Right ventricle myocardium superior (tissue), 1 donor: Measurements from ENCODE around the gene LPP. TPM values are rescaled to one million over a fixed set of nuclear protein-coding genes. Genes with fewer than 3 reads are reported as not detected.

Experiments used
- ATAC-seq: fragments of 200-7000 bp; cut with Tn5 transposase; one replicate; pipeline ENCODE4 v1.9.1; 2020; ENCODE audit warnings: mild to moderate bottlenecking; ENCODE audit not compliant: poor library complexity
- DNase-seq: peaks from one replicate; pipeline ENCODE4 v3.0.0-alpha.2; 2020
- intact Hi-C: fragments of 100-400 bp; cut with DNase I; formaldehyde crosslinking; loops from one replicate; pipeline ENCODE4 v1.11.2; 2022
- total RNA-seq: library from RNA; stranded (reverse); fragmentation: NEBNext Ultra II Directional; extraction: Animal tissue kit (Norgen Biotek cat#: 25700); gene quantifications from one replicate; pipeline ENCODE4 v1.2.1, GENCODE V29; 2021
- donor health status: DM: no; HTN: yes; CAD: no; lungs with severe emphysema.

The LPP gene
- total RNA-seq, 1 donor from 2014 or later = 92.9 TPM

DNA sequence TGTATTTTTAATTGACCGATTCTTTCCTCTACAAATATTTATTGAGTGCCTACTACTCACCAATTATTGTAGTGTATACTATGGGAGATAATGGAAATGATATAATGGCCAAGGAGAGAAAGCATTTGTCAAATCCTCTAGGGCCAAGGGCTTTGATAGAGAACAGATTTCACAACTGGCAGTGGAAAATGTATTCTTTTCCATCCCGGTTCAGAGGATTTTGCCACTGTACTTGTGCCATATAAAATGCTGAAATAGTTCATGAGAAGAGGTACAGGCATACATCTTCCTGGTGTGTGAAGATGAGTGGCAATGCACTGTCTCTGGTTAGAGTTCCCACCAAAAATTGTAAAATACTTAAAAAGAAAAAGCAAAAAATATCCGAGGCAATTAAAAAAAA, 566.3 kb downstream of the LPP start:
- intact Hi-C loops = no loop called here
- DNase-seq (no peak), ATAC-seq (no peak)

GRCh38 chr3:188720636-188721035, 566.7 kb downstream of the LPP start:
- intact Hi-C loops = no loop called here
- DNase-seq = no peak
- no peak for ATAC-seq

DNA sequence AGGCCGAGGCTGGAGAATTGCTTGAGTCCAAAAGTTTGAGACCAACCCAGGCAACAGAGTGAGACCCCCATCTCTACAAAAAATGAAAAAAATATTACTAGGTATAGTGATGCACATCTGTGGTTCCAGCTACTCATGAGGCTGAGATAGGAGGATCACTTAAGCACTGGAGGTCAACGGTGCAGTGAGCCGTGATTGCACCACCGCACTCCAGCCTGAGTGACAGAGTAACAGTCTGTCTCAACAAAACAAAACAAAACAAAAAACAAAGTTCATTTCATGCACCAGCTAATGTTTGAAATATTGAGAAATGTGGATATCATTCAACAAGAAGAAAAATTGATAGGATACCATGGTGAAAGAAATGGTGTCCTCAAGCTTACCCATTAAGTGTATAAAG, 567.4 kb downstream of the LPP start:
- intact Hi-C loops = no loop called here
- DNase-seq = no peak
- ATAC-seq = no peak

DNA sequence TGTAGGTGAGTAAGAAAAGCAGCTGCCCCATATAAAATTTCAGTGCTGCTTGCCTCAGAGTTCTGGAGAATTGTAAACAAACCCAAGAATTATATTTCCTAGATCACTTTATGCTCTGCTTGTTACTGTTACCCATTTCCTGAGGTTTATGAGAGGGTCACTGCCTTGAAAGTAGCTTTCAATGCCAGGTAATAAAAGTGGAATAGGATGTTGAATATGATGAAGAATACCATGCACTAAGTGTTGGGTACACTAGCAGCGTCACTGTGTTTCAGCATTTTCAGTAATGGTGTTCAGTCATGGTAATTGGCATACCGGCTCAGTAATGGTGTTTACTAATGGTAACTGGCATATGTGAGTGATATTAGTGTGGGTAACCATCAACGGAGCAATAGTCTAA, 568.0 kb downstream of the LPP start:
- intact Hi-C loops = no loop called here
- ATAC-seq (no peak), DNase-seq (no peak)

GRCh38 chr3:188722963-188723362, 569.0 kb downstream of the LPP start:
- DNase-seq (no peak), ATAC-seq (no peak)
- intact Hi-C loops = no loop called here

DNA sequence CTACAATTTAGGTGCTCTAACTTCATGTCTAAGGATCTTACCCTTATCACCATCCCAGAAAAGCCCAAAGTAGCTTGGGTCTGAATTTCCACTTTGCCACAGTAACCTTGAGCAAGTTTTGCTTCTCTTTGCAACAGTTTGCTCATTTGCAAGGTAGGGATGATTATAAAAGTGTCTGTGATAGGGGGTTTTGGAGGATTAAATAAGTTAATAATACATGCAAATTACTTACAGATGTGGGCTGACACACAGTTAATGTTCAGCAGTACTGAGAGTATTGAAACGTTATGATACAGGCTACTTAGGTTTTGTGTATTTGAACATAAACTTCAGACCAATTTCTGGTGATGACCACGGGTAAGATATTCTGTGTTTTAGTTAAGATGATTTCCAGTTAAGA, 573.1 kb downstream of the LPP start:
- intact Hi-C loops = no loop called here
- ATAC-seq (no peak), DNase-seq (no peak)

DNA sequence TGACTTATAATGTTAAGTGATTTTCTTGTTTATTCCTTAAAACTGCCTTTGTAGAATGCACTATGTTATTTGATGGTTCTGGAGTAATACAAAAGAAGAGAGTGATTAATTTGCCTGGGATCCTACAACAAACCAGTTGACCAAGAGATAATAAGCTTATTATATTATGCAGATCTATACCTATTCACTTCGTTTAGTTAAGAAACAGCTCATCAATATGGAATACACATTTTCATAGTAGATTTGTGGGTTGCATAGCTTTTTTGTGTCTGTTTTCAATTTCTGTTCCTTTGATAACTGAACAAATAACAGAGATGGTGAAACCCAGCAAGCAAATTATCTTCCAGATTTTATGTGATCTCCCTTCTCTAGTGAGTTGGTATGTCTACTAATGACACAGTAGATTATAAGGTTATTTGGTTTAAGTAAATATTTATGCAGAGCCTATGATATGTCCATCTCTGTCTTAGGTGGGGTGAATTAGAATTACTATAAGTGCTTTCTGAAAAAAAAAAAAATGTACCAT, 574.5 kb downstream of the LPP start:
- no peak for DNase-seq
- intact Hi-C loops = no loop called here
- no peak for ATAC-seq

DNA sequence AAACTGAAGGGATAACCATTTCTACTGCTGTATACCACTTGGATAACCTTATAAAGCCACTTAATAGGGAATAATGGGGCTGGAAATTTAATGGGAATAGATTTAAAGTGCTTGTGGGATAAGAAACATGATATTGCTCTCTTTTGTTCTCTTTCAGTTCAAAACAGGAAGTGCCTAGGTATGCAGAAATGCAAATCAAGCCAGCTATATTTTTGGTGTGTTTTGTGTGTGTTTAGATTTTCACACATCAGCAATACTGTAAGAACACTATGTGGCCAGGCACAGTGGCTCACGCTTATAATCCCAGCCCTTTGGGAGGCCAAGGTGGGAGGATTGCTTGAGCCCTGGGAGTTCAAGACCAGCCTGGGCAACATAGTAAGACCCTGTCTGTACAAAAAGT, 575.5 kb downstream of the LPP start:
- ATAC-seq = no peak
- no peak for DNase-seq
- intact Hi-C loops = no loop called here

DNA sequence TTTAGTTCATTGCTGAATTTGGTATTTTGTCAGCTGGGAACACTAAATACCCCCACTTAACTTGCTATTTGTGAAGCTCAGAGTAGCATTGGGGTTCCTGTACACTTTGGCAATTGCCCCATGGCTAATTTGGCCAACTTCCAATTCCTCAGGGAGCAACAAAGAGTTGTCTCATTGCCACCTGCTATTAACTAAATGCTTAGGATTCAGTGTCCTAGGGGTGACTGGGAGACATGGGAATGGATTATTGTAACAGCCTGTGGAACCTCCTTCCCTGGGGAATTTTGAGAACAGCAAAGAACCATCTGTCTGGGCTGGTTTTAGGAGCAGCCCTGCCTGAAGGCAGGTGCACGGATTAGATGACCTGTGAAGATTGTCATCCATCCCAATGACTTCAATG, 580.4 kb downstream of the LPP start:
- intact Hi-C loops = no loop called here
- ATAC-seq (peak; percentile 75), DNase-seq (no peak)

GRCh38 chr3:188739511-188739910, 585.6 kb downstream of the LPP start:
- DNase-seq (no peak), ATAC-seq (peak; percentile 55)
- intact Hi-C loops = no loop called here

DNA sequence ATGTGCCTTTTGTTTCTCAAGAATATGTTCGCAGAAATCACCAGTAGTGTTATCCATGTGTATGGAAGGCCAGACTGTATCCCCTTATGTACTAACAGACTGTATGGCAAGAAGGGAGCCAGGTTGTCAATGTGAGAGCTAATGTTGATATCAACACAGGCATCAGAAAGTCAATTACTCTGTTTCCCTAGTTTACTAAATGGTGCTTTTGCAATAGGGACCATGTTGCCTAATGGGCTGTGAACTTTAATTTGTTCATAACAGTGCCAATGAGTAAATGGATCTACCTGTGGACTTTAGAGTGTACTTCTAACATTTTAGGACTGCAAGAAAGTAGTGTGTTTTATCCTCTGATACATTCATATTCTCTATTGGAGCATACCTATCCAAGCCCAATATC, 586.1 kb downstream of the LPP start:
- intact Hi-C loops = no loop called here
- ATAC-seq (no peak), DNase-seq (no peak)

DNA sequence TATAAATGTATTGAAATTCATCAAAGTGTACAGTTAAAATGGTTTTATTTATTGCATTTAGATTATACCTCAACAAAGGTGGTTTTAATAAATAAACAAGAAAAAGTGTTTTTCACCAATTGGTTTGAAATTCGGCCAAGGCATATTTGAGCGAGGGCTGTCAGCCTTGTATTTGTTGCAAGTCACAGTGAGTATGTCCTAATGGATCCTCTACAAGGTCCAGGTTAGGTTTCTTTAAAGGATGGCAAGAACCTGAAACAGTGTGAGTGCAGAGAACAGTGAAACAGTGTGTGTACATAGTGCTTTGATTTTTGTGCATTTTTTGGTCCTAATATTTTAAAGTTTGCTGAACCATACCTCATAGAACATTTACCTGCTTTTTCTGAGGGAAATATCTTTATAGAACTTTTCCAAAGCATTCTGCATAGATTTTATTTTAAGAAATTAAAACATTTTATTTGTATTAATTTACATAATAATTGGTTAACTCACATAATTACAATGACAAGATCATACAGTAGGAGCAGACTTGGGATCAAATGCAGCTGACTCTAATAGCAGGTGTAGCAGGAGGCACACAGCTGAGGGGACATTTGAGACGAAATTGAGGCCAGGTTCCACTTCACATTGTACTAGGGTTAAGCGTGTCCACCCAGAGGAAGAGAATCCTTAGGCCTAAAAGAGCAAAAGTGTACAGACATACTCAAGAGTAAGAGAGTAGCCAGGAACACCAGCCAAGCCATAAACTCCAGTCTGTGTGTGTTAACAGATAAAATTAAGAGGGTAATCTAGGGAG, 589.0 kb downstream of the LPP start:
- intact Hi-C loops = no loop called here
- DNase-seq (no peak), ATAC-seq (no peak)

DNA sequence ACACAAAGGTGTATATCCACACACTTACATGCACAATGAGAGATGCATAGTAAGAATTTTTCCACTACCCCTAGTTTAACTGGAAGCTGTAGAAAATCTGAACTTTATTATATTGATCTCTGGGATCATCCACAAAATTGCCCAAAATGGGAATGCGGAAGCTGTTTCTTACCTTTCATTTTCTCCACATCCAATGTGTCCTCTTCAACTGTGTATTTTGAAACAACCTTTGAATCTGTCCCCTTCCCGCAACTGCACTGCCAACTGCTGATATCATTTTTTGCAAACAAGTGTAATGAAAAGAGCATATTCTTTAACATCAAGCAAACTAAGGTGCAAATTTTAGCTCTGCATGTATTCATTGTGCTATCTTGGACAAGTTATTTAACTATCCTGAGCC, 590.2 kb downstream of the LPP start:
- ATAC-seq = no peak
- intact Hi-C loops = no loop called here
- no peak for DNase-seq

GRCh38 chr3:188745031-188745430, 591.1 kb downstream of the LPP start:
- intact Hi-C loops = no loop called here
- ATAC-seq (no peak), DNase-seq (no peak)

- intact Hi-C loops = no loop called here
- no peak for ATAC-seq
- DNase-seq = no peak
These were observed 592.4 kb downstream of the LPP start for GRCh38 chr3:188746291-188746783.

- DNase-seq = no peak
- no peak for ATAC-seq
- intact Hi-C loops = no loop called here
These were observed 593.5 kb downstream of the LPP start for GRCh38 chr3:188747489-188747888.

DNA sequence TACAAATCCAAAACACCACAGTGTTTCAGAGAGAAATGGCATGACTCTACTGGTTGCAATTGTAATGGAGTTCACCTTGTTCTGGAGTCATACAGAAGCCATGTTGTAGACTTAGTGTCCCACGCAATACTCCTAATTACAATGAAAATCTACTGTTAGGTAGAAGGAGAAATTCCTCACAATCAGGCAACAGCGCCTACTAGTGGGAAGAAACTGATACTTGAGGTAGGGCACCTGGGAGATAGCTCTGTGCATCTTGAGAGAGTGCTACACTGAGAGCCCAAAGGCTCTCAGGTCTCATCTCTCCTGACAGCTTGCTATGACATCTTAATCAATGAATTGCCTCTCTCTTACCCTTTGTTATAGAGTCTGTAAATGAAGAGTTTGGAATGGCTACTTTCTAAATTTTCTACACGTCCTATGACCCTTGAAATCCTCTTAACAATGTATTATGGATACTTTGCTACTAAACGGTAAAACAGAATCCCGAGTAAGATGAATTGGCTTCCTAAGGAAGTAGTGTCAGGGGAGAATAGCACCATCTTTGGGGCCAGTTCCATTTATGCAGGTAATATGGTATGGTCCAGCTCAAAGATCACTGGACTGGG, 595.2 kb downstream of the LPP start:
- no peak for DNase-seq
- intact Hi-C loops = no loop called here
- no peak for ATAC-seq

DNA sequence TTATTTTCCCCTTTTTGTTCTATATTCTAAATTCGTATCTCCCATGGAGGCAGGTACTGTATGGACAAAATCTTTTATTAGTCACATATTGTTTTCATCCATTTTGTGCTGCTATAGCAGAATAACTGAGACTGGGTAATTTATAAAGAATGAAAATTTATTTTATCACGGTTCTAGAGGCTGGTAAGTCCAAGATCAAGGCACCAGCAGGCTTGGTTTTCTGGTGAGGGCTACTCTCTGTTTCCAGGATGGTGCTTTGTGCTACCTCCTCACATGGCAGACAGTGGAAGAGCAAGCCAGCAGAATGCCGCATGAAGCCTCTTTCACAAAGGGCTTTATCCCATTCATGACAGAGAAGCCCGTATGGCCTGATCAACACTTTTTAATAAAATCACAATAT, 595.9 kb downstream of the LPP start:
- no peak for ATAC-seq
- DNase-seq = no peak
- intact Hi-C loops = no loop called here

- ATAC-seq = no peak
- intact Hi-C loops = no loop called here
- no peak for DNase-seq
These were observed 596.7 kb downstream of the LPP start for GRCh38 chr3:188750617-188751016.

DNA sequence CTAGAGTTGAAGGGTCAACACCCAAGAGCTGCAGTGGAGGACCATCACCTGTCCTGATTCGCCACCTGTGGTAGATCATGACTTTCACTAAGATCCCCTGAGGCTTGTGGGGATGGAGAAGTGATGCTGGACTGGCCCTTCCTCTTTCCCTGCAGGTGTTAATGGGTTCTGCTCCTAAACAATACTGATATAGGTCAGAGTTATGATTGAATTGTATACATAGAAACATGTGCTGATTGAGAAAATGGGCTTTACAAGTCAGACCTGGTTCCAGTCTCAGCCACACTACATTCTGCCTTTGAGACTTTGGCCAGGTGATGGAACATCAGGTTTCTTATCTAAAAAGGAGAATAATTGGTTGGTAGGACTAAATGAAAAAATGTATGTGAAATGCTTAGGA, 598.9 kb downstream of the LPP start:
- no peak for ATAC-seq
- DNase-seq = no peak
- intact Hi-C loops = no loop called here
